Pancreas (tissue), 10 donors: Measurements from ENCODE around the gene SCN5A. TPM values are rescaled to one million over a fixed set of nuclear protein-coding genes. Genes with fewer than 3 reads are reported as not detected.

ENCODE experiments used
- ATAC-seq, 4 donors: fragments of 200-7000 bp; cut with Tn5 transposase; one replicate each; pipeline versions ENCODE4 v1.8.0 to v1.9.1; 2020; ENCODE audit warnings: mild to moderate bottlenecking in 4 of 4, moderate library complexity in 4 of 4
- DNase-seq, 6 donors: peaks; one replicate each; pipeline ENCODE4 v3.0.0-alpha.2; 2020
- FAIRE-seq: peaks from 2 replicates; lab custom pipeline; 2012; peaks lifted over from hg19 to GRCh38; lab: Jason Lieb, UNC
- H3K27ac ChIP-seq, 4 donors: fragments of 200-600 bp; sonication (generic); 1 replicate in 3 of 4; 2 replicates in 1 of 4; pipeline versions ENCODE4 v1.5.0 to v1.8.0; 2020
- H3K27me3 ChIP-seq, 4 donors: fragments of 200-600 bp; one replicate each; pipeline ENCODE4 v1.8.0; 2021
- H3K36me3 ChIP-seq, 3 donors: fragments of 200-600 bp; sonication (generic) in 1 of 3; one replicate each; pipeline versions ENCODE4 v1.5.0 to v1.8.0; 2020 to 2021
- H3K4me1 ChIP-seq, 3 donors: fragments of 200-600 bp; one replicate each; pipeline ENCODE4 v1.8.0; 2021
- H3K4me3 ChIP-seq, 4 donors: fragments of 200-600 bp; sonication (generic) in 2 of 4; one replicate each; pipeline versions ENCODE4 v1.5.0 to v1.8.0; 2020 to 2021
- H3K9me3 ChIP-seq, 4 donors: fragments of 200-600 bp; one replicate each; pipeline ENCODE4 v1.8.0; 2021
- WGBS, 2 donors: extraction: QIAGEN DNeasy Blood & Tissue Kit; methylation state at CpG; one replicate each; pipeline ENCODE4 v1.1.7; 2013; 5-methylcytosine and 5-hydroxymethylcytosine counted together
- intact Hi-C, 3 donors: fragments of 100-400 bp; cut with DNase I; formaldehyde crosslinking; loops; one replicate each; pipeline versions ENCODE4 v1.11.1 to v1.14.2; 2022
- polyA plus RNA-seq, 2 donors: library from polyadenylated mRNA; stranded (reverse); fragments of 200-250 nt; gene quantifications; one replicate each; pipeline ENCODE4 v1.2.3, GENCODE V29; 2013
- total RNA-seq, 6 donors: library from RNA; stranded (reverse); fragmentation: NEBNext Ultra II Directional in 4 of 6; extraction: Animal tissue kit (Norgen Biotek cat#: 25700) in 4 of 6; gene quantifications; one replicate each; pipeline versions ENCODE4 v1.2.1 to v1.2.4, GENCODE V29; 2021 to 2023
- TF ChIP-seq, protein P1 (sequence below), 4 donors: fragments of 200-600 bp; sonication (generic) in 3 of 4; IDR thresholded peaks; one replicate each; pipeline versions ENCODE4 v1.5.0 to v1.8.0; 2021; ENCODE audit warnings: antibody characterized with exemption in 4 of 4
- donor health status: healthy with polysubstance abuse.
- donor health status: DM: no; HTN: no; CAD: no; lungs with moderate emphysema.
- donor health status: DM: no; HTN: no; CAD: no.
- donor health status: control.
- donor health status: control.
- donor health status: Bipolar disorder and iron deficiency.
- donor health status: DM: yes; HTN: yes; CAD: no.
- donor health status: DM: no; HTN: no; CAD: no.
- donor health status: DM: no; HTN: no; CAD: no.
- donor health status: DM: yes; HTN: yes; CAD: no.

The SCN5A gene
- total and polyA plus RNA-seq, 8 donors: 0.07 to 0.39 (median 0.26) TPM; not detected in 1

DNA sequence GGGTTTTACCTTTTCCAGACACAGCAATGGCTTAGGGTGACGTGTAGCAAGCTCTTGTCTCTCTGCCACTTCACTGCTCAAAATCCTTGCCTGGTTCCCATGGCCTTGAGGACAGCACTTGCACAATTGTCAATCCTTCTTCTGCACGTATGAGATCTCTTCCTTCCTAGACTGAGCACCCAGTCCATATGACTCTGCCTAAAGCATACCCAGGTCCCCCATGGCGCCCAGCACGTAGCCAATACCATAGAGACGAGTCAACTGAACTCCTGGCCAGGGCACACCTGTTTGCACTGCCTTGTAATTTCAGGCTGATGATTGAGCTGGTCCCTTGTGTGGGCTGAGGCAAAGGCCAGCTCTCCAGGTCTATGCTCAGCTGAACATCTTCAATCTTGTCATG lies 23.3 kb downstream of the SCN5A start:
- no peaks in the 10 kb centered on the region for H3K9me3 ChIP-seq
- H3K27ac ChIP-seq: no peak overlapping the region
- H3K27me3 ChIP-seq: no peaks in the 10 kb centered on the region
- ATAC-seq (no peak), DNase-seq (no peak), FAIRE-seq (no peak)
- no peaks in the 10 kb centered on the region for H3K36me3 ChIP-seq
- intact Hi-C loops: no loop called here
- H3K4me1 ChIP-seq: no peaks in the 10 kb centered on the region
- 72 to 75% methylated on average over 5 of the region's 5 CpGs for WGBS, 2 donors
- H3K4me3 ChIP-seq: no peak overlapping the region
- TF ChIP-seq, protein P1, sequence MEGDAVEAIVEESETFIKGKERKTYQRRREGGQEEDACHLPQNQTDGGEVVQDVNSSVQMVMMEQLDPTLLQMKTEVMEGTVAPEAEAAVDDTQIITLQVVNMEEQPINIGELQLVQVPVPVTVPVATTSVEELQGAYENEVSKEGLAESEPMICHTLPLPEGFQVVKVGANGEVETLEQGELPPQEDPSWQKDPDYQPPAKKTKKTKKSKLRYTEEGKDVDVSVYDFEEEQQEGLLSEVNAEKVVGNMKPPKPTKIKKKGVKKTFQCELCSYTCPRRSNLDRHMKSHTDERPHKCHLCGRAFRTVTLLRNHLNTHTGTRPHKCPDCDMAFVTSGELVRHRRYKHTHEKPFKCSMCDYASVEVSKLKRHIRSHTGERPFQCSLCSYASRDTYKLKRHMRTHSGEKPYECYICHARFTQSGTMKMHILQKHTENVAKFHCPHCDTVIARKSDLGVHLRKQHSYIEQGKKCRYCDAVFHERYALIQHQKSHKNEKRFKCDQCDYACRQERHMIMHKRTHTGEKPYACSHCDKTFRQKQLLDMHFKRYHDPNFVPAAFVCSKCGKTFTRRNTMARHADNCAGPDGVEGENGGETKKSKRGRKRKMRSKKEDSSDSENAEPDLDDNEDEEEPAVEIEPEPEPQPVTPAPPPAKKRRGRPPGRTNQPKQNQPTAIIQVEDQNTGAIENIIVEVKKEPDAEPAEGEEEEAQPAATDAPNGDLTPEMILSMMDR (IDR thresholded peaks at IDR 0.05): no peak

DNA sequence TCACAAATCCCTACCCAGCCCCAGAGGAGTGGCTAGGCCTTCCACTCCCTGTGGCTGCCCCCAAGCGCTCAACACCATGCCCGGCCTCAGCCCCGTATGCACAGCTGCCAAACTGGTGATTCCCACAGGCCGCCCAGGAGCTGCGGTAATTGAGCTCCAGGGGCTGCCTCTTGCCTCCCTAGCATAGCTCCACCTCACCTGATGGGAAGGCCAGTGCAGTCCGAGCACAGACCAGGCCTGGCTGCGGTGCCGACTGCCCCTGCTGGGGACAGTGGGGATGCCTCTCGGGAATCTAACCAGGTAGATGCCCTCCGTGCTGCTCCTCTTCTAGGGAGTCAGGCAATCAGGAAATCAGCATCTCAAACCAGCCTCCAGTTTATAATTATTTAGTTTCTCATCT lies 25.9 kb downstream of the SCN5A start:
- WGBS, 2 donors: 77 to 83% methylated on average over 10 of the region's 10 CpGs
- intact Hi-C loops: no loop called here
- FAIRE-seq (no peak), DNase-seq (no peak), ATAC-seq (no peak)
- Histone ChIP-seq H3K27me3 (no peaks in the 10 kb centered on the region), H3K27ac (no peak overlapping the region), H3K4me1 (no peaks in the 10 kb centered on the region), H3K36me3 (no peaks in the 10 kb centered on the region), H3K9me3 (no peaks in the 10 kb centered on the region), H3K4me3 (no peak overlapping the region)
- TF ChIP-seq, protein P1 (IDR thresholded peaks at IDR 0.05): no peak

DNA sequence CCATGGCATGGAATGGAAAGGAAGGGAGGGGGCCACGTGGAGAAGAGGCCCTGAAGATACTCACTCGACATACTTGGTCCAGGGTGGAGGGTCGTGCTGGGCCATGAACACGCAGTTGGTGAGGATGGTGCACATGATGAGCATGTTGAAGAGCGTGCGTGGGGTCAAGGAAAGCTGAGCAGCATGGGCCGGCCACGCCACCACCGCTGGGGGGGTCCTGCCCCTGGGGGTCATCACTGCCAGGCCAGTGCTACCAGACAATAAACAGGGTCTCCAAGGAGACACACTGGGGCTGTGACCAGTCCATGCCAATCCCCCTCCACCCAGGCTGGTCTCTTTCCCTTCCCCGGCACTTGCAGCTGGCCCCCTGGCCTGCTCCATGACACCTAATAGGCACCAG lies 27.2 kb downstream of the SCN5A start:
- no peaks in the 10 kb centered on the region for H3K27me3 ChIP-seq
- no peak overlapping the region for H3K27ac ChIP-seq
- FAIRE-seq (no peak), ATAC-seq (no peak), DNase-seq (no peak)
- no peak overlapping the region for H3K4me3 ChIP-seq
- TF ChIP-seq, protein P1 (IDR thresholded peaks at IDR 0.05): no peak
- no peaks in the 10 kb centered on the region for H3K36me3 ChIP-seq
- 86 to 88% methylated on average over 10 of the region's 10 CpGs for WGBS, 2 donors
- no peaks in the 10 kb centered on the region for H3K9me3 ChIP-seq
- H3K4me1 ChIP-seq: no peaks in the 10 kb centered on the region
- intact Hi-C loops: no loop called here

DNA sequence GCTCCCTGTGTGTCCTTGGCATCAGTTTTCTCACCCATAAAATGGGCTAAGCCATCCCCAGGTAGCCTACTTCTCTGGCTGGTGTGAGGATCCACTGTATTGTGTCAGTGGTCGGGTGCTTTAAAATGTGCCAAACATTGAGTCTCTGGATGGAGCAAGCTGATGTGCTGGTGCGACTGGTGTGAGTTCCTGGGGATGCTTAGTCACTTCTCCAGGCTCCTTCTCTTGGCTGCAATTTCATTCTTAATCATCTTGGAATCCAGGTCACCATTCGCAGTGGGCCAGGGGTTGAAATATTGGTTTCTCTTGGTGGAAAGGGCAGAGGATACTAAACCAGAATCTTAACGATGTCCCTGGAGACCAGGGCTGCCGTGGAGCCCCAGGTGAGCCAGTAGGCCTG lies 29.3 kb downstream of the SCN5A start:
- 84 to 87% methylated on average over 5 of the region's 5 CpGs for WGBS, 2 donors
- intact Hi-C loops: no loop called here
- no peak for ATAC-seq
- no peaks in the 10 kb centered on the region for H3K36me3 ChIP-seq
- TF ChIP-seq, protein P1 (IDR thresholded peaks at IDR 0.05): no peak
- no peaks in the 10 kb centered on the region for H3K4me1 ChIP-seq
- H3K27ac ChIP-seq: no peak overlapping the region
- H3K9me3 ChIP-seq: no peaks in the 10 kb centered on the region
- H3K27me3 ChIP-seq: no peaks in the 10 kb centered on the region
- DNase-seq: no peak
- no peak for FAIRE-seq
- no peak overlapping the region for H3K4me3 ChIP-seq

DNA sequence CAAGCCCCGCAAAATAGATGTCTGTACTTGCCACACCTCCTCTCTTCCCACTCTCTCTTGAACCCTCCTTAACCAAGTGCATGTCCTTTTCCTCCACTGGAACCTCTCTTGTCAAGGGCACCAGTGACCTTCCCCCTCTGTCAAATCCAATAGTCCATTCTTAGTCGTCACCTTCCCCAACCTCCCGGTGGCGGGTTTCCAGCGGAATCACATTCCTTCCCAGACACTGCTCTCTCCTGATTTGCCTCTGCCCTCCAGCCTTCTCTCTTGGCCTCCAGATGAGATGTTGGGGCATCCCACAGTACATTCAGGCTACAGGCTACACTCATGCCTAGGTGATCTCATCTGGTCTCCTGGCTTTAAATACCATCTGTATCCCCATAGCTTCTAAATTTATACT lies 31.1 kb downstream of the SCN5A start:
- intact Hi-C loops: no loop called here
- DNase-seq: no peak
- no peak for FAIRE-seq
- Histone ChIP-seq H3K4me1 (no peaks in the 10 kb centered on the region), H3K4me3 (no peak overlapping the region), H3K27me3 (no peaks in the 10 kb centered on the region), H3K36me3 (no peaks in the 10 kb centered on the region), H3K9me3 (no peaks in the 10 kb centered on the region), H3K27ac (no peak overlapping the region)
- no peak for ATAC-seq
- WGBS, 2 donors: 80 to 89% methylated on average over 5 of the region's 5 CpGs
- TF ChIP-seq, protein P1 (IDR thresholded peaks at IDR 0.05): no peak
